Central memory CD4-positive, alpha-beta T cell (primary cell): ENCODE data around the gene DDIT4.
A peak's percentile ranks its signal among the peaks of the same experiment; 100 is the strongest.

Experiments used
- DNase-seq: peaks from one replicate; pipeline ENCODE4 v3.0.0; 2022

The DDIT4 gene

DNA sequence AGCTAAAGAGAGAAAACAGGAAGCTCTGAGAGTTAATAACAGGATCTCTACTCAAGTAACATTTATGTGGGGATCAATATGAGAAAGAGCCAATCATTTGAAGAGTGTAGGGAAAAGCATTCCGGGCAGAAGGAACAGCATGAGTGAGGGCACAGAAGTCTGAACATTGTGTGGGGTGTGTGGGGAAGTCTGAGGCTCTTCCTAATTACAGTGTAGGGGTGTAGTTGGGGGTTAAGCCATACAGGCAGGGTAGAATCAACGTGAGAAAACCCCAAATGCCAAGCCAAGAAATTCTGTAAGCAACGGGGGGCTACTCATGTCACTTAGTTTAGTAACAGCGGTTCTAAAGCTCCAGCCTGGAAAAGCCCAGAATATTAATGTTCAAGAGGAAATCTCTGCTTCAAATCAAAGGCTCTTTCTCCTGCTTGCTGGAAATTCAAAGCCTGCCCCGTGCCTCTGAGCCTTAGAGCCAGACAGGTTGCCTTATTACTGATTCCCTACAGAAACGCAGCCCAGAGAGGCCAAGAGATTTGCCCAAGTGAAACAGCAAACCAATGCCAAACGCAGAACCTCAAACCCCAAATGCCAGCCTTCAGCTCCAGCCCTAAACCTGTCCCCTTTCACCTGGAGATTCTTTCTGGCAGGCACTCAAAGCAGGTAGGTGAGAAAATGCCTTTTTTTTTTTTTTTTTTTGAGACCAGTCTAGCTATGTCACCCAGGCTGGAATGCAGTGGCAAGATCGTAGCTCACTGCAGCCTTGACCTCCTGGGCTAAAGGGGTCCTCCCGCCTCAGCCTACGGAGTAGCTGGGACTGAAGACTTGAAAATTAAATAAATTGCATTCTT lies 44.9 kb downstream of the DDIT4 start:
- DNase-seq, result no peak

DNA sequence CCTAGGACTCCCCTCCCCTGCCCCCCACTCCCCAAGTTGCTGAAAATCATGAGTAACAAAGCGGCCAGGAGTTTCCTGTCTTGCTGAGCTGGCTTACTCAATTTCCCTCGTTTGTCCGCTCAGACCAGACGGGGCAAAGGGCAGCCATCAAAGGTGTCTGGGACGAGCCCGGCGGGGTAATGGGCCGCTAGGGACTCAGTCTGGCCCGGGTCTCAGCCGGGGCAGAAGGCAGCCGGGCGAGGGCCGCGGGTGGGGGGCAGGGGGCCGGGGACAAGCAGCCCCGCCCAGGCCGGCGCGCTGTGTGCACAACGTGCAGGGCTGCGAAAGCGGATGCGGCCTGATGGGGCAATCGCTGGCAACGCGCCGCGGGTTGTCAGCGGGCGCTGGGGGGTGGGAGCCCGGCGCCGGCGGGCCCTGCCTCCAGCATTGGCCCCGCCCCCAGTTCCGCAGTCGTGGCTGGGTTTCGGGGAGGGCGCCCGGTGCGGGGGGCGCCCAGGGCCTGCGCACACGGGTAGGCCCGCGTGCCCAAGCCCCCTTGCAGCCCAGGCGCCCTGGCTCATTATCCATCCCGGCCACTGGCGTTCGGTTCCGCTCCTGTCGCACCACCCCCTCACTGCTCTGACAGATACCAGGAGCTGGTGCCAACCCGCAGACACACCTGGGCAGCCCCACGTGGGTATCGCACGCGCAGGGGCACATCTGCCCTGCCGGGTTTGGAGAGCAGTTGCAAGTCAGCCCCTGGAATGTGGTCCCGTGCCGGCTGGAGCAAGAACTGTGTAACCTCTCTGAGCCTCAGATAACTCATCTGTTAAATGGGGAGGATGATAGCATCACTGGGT lies 45.9 kb downstream of the DDIT4 start:
- DNase-seq, result peak; percentile 87

DNA sequence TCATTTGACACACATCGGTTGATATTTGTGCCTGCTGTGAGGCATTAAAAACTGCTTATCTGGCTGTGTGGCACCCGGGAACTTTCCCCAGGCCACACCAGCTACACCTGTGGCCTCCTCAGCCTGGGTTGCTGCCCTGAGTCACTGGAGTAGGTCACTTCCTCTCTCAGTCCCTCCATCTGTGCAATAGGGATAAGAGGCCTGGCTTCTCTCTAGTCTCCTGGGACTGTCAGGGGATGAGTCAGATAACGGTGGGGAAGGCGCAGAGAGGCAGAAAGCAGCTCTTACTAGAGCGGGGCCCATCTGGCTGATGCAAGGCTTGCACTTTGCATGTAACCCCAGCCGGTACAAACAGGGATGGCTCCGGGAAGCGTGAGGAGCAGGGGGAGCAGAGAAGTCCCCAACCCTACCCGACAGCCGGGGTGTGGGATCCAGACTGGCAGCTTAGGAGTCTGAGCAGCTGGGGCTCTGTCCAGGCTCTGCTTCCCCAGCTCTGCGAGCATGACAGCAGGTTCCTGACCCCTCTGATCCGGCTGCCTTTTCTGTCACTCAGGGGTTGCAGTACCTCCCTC lies 47.0 kb downstream of the DDIT4 start:
- peak; percentile 36 for DNase-seq

DNA sequence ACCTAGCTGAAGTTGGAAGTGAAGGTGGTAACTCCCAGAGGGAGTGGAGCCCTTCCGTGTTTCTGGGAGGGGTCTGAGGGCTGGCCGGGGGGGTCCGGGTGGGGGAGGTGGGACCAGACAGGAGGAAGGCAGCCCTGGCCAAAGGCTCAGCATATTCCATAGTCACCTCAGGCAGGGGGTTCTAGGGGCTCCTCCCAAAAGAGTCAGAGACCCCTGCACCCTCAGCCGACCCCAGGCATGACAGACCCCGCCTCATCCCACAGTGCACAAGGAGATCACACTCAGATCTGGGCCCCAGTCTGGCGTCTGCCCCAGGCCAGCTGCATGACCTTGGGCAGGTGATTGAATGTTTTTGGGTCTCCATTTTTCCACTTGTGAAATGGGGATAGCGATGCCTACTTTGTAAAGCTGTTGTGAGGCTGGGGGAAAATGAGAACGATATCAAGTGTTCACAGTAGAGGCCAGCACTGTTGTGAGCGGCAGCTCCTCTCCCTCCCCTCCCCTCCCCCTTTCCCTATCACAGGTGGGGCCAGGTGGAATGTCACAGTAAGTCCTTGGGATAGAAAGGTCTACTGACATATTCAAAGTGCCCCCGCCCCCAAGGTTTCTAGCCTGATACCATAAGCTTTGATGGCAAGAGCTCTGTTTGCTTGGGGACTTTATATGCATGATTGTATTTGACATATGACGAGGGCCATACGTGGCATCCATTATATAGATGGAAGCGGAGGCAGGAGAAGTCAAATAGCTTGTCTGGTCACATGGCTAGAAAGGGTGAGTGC lies 47.7 kb downstream of the DDIT4 start:
- no peak for DNase-seq

DNA sequence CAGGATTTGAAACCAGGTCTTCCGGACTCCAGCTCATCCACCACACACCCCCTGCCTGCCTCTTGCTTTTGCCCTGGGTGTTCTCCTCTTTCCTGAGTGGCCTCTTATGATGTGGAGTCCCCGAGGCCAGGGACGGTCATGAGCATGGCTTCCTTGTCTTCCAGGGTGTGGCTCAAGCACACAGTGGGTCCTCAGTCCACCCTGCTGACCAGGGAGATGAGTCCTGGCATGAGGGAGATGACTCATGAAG lies 48.2 kb downstream of the DDIT4 start:
- DNase-seq, result no peak

DNA sequence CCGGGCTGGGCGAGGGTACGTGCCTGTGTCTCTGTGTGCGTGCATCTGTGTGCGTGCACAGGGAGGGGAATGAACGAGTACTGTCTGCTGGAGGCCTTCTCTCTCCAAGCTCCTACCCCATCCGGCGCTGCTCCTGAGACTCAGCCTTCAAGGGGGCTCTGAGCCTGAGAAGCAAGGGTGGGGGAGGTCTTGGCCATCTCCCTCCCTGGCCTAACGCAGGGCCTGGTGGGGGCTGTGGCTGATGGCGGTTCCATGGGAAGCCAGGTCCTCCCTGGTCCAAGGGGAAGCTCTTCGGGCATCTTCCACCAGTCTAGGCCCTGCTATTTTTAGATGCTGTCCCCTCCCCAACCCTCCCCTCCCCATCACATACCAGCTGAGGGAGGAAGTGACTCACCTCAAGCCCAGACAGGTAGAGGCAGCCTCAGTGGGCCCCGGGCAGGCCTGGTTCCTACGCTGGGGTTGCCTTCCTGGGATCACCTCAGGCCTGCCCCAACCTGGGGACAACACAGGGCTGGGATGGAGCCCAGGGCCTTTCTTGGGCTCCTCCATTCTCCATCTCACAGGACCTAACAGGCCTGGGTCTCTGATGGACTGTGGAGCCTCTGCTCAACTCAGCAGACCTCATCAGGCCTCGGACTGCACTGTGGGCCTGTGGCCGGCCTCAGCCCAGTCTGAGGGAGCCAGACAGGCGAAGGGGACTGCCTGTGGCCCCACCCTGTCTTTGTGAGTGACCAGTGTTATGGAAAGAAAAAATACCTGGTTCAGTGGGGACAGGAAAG lies 48.7 kb downstream of the DDIT4 start:
- peak; percentile 40 for DNase-seq

DNA sequence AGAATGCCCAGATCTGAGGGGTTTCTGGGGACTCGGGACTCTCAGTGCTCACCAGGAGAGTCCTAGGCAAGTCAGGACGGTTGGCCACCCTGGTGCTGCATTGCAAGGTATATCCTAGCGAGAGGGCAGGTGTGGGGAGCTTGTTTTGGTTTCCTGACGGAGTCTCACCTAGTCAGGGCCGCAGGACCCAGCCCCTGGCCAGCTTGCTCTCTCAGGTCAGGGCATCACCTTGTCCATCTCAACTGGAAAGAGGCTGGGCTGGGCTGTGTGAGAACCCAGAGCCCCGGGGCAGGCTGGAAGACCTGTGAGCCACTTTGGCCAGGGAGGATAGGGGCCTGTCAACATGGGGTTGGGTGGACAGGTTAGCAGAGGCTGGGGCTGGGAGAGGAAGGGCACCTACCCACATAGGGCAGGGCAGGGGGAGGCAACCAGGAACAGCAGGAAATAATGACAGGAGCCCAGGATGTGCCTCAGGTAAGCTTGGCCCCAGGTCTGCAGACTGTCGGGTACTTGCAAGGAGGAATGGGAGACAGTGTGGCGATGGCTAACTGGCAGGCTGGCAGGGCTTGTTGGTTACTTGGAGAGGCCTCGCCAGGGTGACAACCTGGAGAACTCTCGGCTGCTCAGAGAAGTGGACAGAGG lies 49.5 kb downstream of the DDIT4 start:
- no peak for DNase-seq

DNA sequence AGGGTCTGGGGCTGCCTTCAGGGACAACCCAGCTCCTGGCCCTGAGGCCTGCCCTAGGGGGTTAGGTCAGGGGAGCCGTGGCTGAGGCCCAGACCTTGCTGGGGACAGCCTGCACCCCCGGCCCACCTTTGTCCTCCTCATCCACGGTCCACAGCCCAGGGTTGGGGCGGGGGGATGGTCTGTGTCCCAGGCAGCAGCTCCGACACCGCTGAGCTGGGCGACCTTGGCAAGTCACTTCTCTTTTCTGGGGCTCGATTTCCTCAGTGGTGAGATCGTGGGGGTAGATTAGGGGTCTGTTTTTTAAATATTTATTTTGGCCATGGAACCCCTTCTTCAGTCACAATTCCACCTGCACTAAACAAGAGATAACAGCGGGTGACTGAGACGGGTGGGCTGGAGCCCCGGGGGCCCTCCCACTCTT lies 50.1 kb downstream of the DDIT4 start:
- DNase-seq, result no peak
